HG03439 (cell line): ENCODE data around the gene PEX5L.

ENCODE experiments used
- ATAC-seq: cut with Tn5 transposase; IDR thresholded peaks from one replicate; pipeline ENCODE4 v1.9.1; 2021; ENCODE audit warnings: mild to moderate bottlenecking, moderate library complexity; ENCODE audit not compliant: unreplicated experiment

PEX5L gene

DNA sequence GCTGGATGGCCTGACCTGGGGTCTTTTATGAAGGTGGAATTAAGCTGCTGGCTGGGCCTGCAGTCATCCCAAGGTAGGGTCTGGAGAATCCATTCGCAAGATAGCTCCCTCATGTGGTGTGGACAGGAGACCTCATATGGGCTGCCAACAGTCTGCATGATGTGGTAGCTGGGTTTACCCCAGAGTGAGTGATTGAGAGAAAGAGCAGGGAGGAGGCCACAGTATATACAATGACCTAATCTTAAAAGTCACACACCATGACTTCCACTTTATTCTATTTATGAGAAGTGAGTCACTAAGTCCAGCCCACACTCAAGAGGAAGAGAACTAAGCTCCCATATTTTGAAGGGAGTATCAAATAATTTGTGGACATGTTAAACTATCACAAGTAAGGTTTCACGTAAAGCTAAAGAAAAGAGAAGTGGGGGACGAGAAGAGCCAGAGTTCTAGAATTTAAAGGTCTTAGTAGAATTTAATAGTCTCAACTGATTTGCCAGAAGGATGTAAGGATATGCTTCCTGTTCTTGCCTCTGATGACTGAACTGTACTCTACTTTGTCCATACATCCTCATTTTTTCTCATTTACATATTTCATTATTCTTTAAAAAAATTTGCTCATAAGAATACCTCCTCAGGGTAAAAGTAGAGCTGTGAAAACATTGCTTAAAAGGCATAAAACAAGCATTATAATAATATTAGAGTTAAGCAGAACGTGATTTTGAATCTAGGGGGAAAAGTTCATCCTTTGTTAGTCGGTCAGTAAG, 184.4 kb downstream of the PEX5L start:
- peak; percentile 63 for ATAC-seq

DNA sequence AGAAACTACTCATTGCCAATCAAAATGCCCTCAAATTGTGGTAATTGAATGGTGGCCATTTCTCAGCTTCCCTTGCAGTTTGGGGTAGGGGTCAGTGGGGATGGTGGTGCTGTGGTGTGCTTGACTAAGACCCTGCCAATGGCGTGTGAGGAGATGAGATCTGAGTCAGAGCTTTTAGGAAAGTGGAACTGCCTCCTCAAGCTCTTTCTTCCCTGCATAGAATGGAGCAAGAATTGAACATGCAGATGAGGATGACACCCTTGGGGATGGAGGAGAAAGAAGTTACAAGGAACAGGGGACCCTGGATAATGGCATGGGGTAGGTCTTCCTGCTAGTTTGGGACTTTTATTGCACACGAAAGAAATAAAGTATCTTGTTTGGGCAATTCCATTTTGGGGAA, 188.0 kb downstream of the PEX5L start:
- ATAC-seq = no peak

DNA sequence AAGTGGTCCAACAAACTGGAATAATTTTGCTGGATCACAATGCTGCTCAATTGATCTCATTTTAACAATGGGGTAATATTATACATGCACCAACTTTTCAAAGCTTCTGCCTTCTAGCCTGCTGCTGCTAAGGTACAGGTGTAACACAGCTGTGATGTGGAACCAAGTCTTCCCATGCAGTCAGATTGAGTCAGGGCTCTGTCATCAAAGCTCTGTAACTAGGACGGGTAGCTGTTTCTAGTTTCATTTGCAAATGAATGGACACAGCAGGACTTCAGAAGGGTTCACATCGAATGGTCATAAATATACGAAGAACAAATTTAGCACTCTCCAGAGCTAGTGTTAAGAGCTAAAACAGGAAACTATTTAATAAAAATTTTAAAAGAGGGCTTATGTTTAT, 194.7 kb downstream of the PEX5L start:
- ATAC-seq = no peak

DNA sequence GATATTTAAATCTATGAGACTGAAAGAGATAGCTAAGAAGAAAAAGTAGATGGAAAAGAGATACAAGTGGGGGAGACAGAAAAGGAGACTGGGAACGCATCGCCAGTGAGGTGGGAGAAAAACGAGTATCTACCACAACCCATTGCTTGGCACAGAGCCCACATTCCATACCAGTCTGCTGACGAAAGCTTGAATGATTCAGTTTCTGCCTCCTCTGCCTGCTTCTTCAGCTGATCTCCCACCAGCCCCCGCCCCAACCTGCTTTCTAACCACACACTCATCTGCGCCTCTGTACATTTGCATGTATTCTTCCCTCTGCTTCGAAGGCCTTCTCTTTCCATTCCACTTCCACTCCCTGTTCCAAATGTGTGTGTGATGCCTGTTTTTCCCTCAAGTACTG, 195.8 kb downstream of the PEX5L start:
- no peak for ATAC-seq

DNA sequence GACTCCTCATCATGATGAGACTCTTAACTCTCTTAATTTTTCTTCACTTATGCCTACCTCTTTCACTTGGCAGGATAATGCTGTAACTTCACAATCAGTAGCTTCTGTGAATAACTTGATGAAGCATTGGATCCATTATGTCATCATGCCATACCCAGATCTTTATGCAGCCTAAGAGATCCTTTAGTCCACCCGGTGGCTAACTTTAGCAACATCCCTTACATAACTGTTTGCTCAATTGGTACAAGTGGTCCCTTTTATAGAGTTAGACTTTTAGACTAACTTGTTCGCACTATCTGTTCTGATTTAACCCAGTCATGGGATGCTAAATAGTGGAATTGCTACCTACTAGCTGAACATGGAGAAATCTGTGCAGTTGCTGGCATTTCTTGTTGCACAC, 199.4 kb downstream of the PEX5L start:
- ATAC-seq = no peak

DNA sequence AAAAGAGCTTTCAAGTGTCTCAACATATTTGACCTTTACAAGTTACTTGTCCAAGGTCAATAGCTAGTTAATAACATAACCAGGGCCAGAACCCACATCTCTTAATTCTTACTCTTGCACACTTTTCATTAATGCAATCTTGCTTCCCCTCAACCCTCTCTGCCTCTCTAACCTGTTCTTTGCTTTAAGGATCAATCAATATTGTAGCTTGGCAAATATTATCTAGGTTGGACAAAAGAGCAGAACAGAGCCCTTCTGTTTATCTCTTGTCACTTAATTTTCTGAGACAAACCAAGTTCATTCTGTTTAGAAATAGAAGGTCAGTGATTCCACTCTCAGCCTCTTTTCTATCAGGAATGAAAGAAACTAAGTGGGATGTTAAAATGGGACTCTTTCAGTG, 203.4 kb downstream of the PEX5L start:
- no peak for ATAC-seq

DNA sequence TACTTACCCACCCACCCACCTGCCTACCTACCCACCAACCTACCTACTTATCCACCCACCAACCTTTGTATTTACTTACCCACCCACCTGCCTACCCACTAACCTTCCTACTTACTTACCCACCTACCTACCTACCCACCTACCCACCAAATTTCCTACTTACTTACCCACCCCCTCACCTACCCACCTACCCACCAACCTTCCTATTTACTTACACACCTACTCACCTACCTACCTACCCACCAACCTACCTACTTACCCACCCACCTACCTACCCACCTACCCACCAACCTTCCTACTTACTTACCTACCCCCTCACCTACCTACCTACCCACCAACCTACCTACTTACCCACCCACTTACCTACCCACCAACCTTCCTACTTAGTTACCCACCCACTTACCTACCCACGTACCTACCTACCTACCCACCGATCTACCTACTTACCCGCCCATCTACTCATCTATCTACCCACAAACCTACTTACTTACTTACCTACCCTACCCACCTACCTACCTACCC, 204.3 kb downstream of the PEX5L start:
- no peak for ATAC-seq

DNA sequence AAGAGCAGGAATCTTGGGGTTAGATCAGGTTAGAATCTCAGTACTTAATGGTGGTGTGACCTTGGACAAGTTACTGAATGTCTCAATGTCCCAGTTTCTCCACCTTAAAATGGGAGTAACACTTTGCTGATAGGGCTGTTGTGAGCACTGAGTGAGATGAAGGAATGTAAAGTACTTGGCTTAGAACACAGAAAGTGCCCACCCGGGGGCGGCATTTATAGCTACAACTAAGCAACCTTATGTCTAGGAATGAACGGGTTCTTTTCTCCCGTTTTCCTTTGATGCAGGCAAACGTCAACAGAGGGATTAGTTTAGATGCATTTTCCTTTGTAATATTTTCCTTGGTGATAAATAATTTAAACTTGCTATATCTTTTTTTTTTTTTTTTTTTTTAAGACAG, 207.3 kb downstream of the PEX5L start:
- ATAC-seq = no peak

DNA sequence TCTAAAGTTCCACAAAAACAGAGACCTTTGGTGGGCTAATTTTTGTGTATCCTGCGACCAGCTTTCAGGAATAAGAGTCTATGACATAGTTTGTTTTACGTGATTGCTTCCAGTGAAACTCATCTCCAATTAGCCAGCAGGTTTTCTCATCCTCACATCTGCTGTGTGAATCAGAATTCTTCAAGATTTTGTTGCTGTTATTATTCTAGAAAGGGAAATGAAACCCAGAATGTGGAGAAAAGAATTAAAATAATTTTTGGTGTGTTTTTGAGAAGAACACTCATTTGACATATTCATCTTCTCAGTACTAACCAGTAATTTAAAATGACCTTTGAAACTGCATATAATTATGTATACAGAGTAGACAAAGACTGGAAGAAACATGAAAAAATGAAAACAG, 208.0 kb downstream of the PEX5L start:
- ATAC-seq = no peak

DNA sequence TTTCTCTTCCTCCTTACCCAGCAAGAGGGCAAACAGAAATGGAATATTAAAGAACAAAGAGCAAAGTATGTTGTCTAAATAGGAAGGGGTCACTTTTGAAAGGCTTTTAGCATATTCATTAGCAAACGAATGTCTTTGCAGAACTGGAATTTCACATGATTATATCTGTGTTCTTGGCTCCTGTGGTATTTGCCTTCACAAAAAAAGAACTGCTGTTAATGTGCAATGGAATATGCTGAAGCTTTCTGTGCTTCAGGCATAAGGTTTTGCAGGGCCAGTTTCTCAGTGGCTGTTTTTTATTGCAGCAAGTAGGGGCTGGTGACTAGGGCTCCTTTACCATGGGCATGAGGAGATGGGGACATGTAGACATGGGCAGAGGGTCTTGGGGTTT, 210.5 kb downstream of the PEX5L start:
- ATAC-seq = no peak

DNA sequence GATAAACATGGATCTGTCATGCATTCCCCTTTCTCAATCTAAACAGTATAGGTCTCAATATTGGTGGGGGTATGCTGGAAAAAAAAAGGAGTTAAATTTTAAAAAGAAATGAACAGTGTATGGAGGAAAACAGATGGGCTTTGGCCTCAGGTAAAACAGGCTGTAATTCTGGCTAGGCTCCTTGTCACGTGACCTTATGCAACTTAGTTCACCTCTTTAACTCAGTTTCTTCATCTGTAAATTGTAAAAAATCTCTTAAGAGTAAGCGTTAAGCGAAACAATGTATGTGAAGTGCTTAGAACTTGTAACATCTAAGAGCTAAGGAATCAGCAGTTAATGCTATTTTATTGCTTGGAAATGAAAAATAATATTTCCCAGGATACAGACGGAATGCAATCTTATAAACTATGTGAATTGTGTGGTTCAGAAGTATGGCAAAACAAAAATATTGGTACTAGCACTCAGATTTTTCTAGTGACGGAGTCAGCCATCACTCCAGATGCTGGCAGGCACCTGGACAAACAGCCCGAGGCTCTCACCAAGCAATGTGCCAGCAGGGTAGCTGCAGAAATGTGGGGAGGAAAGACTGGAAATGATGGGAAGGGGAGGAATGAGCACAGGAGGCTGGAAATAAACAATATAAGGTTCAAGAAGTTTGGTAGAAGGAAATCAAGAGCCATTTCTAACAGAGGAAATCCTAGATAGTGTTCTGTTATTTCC, 211.1 kb downstream of the PEX5L start:
- no peak for ATAC-seq

DNA sequence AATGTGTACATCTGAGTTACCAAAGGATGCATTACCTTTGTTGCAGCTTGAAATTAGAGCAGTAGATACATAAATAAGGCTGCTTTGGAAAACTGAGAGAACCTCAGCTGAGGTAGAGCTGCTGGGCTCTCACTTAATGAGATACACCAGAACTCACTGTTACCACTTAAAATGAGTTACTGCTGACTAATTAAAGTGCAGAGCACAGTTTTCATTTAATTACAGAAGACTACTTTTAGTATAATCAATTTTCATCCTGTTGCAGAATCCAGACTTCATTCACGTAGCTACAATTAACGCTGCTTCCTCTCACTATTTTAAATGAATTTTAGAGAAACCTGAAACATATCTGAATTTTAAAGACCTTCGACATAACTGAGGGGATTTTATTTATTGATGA, 214.4 kb downstream of the PEX5L start:
- ATAC-seq = no peak

DNA sequence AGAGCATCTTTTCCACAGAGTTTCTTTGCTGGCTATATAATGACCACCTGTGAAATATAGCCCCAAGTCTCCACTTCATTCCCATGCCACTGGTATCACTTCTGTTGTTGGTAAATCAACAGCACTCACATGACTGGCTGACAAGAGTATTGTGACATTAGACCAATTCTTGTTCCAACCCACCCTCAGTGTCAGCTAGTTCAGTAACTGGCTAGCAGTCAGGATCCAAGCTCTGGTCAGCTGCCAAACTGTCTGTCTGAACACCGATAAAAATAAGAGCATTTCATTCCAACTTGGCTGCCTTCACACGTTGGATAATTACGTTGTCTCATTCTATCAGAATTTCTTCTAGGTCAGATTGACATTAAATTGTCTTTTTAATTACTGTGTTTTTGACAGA, 217.4 kb downstream of the PEX5L start:
- ATAC-seq = no peak

DNA sequence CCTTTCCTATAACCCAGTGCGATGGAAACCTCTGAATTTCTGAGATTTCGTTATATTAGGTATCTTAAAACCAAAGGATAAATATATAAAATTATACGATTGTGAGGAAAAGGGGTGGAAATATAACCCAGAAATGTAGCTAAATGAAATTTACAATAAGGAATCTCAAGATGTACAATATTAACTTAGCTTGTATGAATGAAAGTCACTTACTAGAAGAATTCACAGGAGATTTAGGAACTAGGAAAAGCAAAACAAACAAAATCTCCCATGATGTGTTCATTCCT, 224.7 kb downstream of the PEX5L start:
- ATAC-seq = no peak

DNA sequence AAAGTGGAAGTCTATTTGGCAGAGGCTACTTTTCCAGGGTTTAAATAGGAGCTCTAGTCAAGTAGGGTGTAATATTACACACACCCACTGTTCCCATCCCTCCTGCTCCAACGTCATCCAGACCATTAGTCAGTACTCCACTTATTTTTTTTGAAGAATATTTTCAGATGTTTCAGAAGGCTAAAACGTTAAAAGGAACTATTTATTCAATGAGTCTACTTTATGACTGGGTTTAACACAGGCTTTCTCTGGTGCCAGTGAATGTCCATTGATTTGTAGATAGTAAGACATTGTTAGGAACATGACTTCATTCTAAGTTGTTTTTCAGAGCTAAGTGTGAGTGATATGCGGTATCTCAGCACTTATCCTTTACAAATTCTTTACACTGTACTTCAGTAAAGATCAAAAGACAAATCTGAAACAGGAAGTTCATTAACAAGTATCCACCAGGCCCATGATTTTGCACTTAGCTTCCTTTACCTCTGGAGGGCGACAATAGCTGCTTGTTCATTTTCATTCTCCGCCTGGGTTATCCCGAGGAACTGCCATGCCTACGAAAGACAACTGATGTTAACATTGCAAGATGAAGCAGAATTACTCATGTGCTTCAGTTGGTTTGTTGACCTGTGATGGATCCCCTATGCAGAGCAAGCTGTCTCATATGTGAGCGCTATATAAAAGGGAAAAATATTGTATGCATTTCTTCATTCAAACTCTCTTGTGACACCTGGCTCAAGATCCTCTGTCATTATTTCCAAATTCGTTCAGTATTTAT, 225.2 kb downstream of the PEX5L start:
- ATAC-seq = peak; percentile 90

DNA sequence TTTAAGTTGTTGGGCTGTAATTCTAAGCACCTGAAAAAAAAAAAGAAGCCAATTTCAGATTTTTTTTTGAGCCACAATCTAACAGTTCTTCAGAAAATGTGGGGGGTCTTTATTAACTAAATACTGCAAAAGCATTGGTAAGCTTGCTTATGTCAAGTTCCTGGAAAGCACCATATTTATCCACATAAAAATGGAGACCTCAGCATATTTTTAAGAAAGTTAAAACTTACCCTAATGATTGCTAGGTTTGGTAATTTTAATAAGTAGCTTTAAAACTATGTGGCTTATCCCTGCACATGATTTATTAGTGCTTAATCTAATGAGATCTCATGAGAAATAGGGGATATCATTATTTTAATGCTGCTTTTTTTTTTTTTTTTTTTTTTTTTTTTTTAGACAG, 227.1 kb downstream of the PEX5L start:
- ATAC-seq = no peak

DNA sequence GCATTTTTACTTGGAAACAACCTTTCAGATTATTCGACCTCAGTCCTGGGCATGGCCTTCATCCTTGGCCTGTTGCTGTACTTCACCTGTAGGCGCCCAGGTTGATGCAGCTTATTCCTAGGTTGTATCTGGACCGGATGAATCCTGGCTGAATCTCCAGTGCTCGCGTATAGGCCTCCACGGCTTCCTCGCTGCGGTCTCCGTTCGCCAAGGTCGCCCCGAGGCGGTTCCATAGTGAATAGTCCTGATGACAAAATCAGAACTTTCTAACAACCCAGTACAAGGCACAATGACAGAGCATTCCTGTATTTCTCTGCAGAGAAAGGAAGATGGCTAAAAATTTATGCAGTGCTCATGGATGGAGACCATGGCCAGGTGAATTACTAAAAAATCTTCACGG, 229.1 kb downstream of the PEX5L start:
- no peak for ATAC-seq

DNA sequence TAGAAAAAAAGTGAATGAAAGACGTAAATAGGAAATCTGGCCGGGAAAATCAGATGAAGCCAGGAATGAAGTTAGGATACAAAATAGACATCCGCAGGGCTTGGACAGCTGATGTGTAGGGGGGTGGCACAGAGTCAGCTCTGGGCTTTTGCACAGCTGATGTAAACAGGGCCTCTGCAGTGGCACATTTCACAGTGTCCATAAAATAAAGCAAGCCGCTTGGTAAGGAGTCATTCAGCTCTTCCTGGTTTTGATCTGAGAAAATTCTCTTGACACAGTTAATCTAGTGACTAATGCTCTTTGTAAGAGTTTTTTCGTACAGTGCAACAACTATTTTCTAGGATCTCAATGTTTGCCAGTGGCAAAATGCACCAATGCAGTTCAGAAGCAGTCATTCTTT, 230.6 kb downstream of the PEX5L start:
- ATAC-seq = no peak

DNA sequence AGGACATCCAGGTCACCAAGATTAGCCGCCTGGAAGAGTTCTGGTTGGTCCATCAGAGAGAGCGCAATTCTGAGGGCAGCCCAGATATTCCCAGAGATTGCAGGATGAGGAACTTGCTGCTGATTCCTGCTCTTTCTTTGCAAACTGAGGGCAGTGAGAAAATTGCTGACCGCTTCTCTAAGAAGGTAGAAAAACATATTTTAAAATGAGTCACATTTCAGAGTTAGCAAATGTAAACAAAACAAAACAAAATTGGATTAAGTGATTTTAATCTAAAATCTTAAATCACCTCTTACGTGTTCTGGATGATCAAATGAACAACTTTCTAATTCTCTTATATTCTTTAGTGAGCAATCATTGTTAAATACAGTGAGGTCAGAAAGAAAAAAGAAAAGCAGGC, 234.9 kb downstream of the PEX5L start:
- no peak for ATAC-seq

DNA sequence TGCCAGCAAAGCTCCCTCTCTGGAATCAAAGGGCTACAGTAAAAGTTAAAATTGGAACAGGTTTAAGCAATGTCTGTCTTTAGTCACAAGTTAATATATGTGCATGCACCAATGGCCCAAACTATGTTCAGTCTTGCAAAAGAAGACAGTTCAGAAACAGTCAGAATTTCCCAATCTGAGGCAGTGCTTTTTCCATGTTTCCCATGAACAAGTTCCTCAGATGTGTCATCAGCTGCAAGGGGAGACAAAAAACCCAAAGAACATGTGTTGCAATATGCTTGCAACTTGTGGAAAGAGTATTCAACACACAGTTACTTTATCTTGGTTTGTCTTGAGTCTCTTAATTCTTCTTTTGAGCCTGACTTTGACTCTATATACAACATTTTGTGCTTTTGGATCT, 235.5 kb downstream of the PEX5L start:
- ATAC-seq = no peak

DNA sequence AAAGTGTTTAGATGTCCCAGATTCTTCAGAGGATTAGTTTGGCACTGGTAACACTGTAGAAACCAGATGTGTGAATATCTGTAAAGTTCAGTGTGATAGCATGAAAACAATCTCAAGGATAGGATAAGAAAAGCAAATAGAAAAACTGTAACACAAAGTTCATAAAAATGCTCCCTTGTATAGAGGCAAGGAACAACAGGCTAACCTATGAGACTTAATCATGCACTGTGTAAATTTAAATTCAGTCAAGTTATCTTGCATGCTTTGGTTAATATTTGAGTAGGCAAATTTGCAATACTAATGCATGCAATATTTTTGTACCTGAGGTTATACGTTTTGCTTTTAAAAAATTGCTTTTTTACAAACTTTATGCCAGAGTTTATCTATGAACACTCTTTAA, 239.5 kb downstream of the PEX5L start:
- ATAC-seq = no peak

DNA sequence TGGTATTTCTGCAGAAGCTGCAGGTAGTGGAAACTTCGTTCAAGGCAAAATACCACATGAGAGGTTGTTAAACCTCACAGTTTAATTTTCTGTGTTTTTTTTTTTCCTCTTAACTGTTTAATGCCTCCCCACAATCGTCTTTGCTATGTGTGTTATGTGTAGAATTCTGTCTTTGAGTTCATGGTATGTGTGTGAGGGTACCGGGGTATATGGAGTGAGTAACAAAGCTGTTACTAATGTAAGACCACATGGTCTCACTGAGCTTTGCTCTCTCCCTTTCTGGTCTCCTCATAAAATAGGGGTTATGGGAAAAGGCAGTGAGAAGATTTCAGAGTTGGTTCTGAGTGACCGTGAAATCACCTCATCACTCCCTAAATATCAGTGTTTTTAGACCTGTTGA, 240.3 kb downstream of the PEX5L start:
- no peak for ATAC-seq
